Trophoblast cell (in vitro differentiated cells and primary cell): ENCODE results near the gene CCR6.
"Not testable (repeated sequence)": the region's sequence is repeated elsewhere in the genome, so short reads cannot be mapped to it uniquely, and the experiment has no call there.

Experiments
- DNase-seq, 2 donors: peaks; one replicate each; pipeline ENCODE4 v3.0.0-alpha.2; 2016
- H2AFZ ChIP-seq: 2 replicates; pipeline ENCODE4 v1.6.1; 2013; ENCODE audit warnings: low read length, moderate library complexity, mild to moderate bottlenecking; ENCODE audit not compliant: insufficient read depth, poor library complexity
- H2AK5ac ChIP-seq: 2 replicates; pipeline ENCODE4 v1.6.1; 2013; ENCODE audit warnings: mild to moderate bottlenecking, low read length
- H2BK120ac ChIP-seq: 2 replicates; pipeline ENCODE4 v1.6.1; 2013; ENCODE audit warnings: low read length, mild to moderate bottlenecking, moderate library complexity; ENCODE audit not compliant: insufficient read depth, poor library complexity
- H2BK12ac ChIP-seq: 2 replicates; pipeline ENCODE4 v1.6.1; 2013; ENCODE audit warnings: mild to moderate bottlenecking, low read length, moderate library complexity
- H2BK5ac ChIP-seq: 2 replicates; pipeline ENCODE4 v1.6.1; 2013; ENCODE audit warnings: low read length, low read depth, moderate library complexity, mild to moderate bottlenecking; ENCODE audit not compliant: poor library complexity
- H3K14ac ChIP-seq: 2 replicates; pipeline ENCODE4 v1.6.1; 2013; ENCODE audit warnings: mild to moderate bottlenecking, low read length
- H3K18ac ChIP-seq: 2 replicates; pipeline ENCODE4 v1.6.1; 2013; ENCODE audit warnings: mild to moderate bottlenecking, low read length
- H3K23ac ChIP-seq: 2 replicates; pipeline ENCODE4 v1.6.1; 2013; ENCODE audit warnings: low read length
- H3K27ac ChIP-seq: 2 replicates; pipeline ENCODE4 v1.5.1; 2013; ENCODE audit warnings: low read depth, mild to moderate bottlenecking, inconsistent platforms, low read length, moderate library complexity
- H3K27me3 ChIP-seq: 2 replicates; pipeline ENCODE4 v1.6.1; 2013; ENCODE audit warnings: inconsistent platforms, mild to moderate bottlenecking, low read length, moderate library complexity; ENCODE audit not compliant: insufficient read depth
- H3K36me3 ChIP-seq, 2 experiments: 1 replicate in 1 of 2; 2 replicates in 1 of 2; pipeline ENCODE4 v1.6.1; 2013; ENCODE audit warnings: low read length in 2 of 2, mild to moderate bottlenecking in 2 of 2, moderate library complexity in 1 of 2; ENCODE audit not compliant: insufficient read depth in 2 of 2, control insufficient read depth in 1 of 2
- H3K4ac ChIP-seq: 2 replicates; pipeline ENCODE4 v1.6.1; 2013; ENCODE audit warnings: low read depth, mild to moderate bottlenecking, low read length, moderate library complexity
- H3K4me1 ChIP-seq, 2 experiments: 1 replicate in 1 of 2; 2 replicates in 1 of 2; pipeline ENCODE4 v1.6.1; 2013; ENCODE audit warnings: low read length in 2 of 2, mild to moderate bottlenecking in 2 of 2, moderate library complexity in 1 of 2; ENCODE audit not compliant: insufficient read depth in 2 of 2, control insufficient read depth in 1 of 2
- H3K4me2 ChIP-seq: 2 replicates; pipeline ENCODE4 v1.6.1; 2013; ENCODE audit warnings: inconsistent platforms, mild to moderate bottlenecking, low read length, moderate library complexity
- H3K4me3 ChIP-seq: 2 replicates; pipeline ENCODE4 v1.5.1; 2013; ENCODE audit warnings: mild to moderate bottlenecking, low read depth, low read length, inconsistent platforms
- H3K79me1 ChIP-seq: one replicate; pipeline ENCODE4 v1.6.1; 2013; ENCODE audit warnings: low read length
- H3K79me2 ChIP-seq: 2 replicates; pipeline ENCODE4 v1.6.1; 2013; ENCODE audit warnings: low read length, mild to moderate bottlenecking; ENCODE audit not compliant: control insufficient read depth, insufficient read depth, poor library complexity
- H3K9ac ChIP-seq: 2 replicates; pipeline ENCODE4 v1.6.1; 2013; ENCODE audit warnings: mild to moderate bottlenecking, low read length
- H3K9me3 ChIP-seq: 2 replicates; pipeline ENCODE4 v1.6.1; 2013; ENCODE audit warnings: low read depth, mild to moderate bottlenecking, control low read depth, inconsistent platforms, low read length; ENCODE audit not compliant: insufficient read depth
- H4K12ac ChIP-seq: 2 replicates; pipeline ENCODE4 v1.6.1; 2013; ENCODE audit warnings: low read depth, mild to moderate bottlenecking, low read length, moderate library complexity
- H4K8ac ChIP-seq: 2 replicates; pipeline ENCODE4 v1.6.1; 2013; ENCODE audit warnings: low read depth, mild to moderate bottlenecking, low read length, moderate library complexity
- H4K91ac ChIP-seq: one replicate; pipeline ENCODE4 v1.6.1; 2013; ENCODE audit warnings: low read depth, mild to moderate bottlenecking, low read length, moderate library complexity
- WGBS: extraction: QIAGEN DNeasy Blood & Tissue Kit; methylation state at CpG from one replicate; pipeline ENCODE4 v1.1.7; 2013; ENCODE audit warnings: missing lambda C conversion rate; ENCODE audit not compliant: insufficient read length, insufficient coverage; ENCODE audit errors: extremely low coverage; 5-methylcytosine and 5-hydroxymethylcytosine counted together

Gene CCR6

GRCh38 chr6:167178896-167179655 is 56.2 kb downstream of the CCR6 start:
- H3K14ac ChIP-seq, H3K79me1 ChIP-seq, H3K9me3 ChIP-seq, H2BK12ac ChIP-seq, H3K36me3 ChIP-seq, H3K79me2 ChIP-seq, H2BK5ac ChIP-seq, H3K23ac ChIP-seq, H4K12ac ChIP-seq, H3K4me2 ChIP-seq, H2AFZ ChIP-seq, H3K27ac ChIP-seq, H3K4me1 ChIP-seq, H3K27me3 ChIP-seq, H3K9ac ChIP-seq, DNase-seq, H3K4me3 ChIP-seq, H2AK5ac ChIP-seq, H3K4ac ChIP-seq, H4K91ac ChIP-seq, H2BK120ac ChIP-seq, H4K8ac ChIP-seq, H3K18ac ChIP-seq: not testable (repeated sequence)
- whole genome bisulfite sequencing, result no CpG with 5 or more reads among the region's 31 CpGs

DNA sequence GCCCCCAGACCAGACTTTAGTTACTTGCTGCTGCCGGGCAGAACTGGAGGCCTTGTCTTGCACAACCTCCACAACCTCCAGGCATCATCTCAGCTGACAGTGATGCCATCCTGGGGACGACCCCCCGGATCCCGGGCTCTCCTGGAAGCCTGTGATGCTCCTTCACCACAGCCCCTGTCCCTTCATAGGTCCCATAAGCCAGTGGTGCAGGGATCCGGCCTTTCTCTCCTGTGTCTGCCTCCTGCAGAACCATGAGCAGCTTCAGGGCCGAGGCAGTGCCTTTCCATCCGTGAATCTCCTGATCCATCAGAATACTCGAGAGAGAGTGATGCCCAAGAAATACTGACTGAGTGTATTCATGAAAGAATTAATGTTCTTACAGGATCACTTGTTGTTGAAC is 57.2 kb downstream of the CCR6 start:
- H3K4me1 ChIP-seq, H3K4me3 ChIP-seq, H3K14ac ChIP-seq, H2AFZ ChIP-seq, H3K27ac ChIP-seq, H3K27me3 ChIP-seq, H3K9me3 ChIP-seq, H3K79me2 ChIP-seq, H3K4me2 ChIP-seq, H3K9ac ChIP-seq, H2BK120ac ChIP-seq, H2BK12ac ChIP-seq, H3K79me1 ChIP-seq, H4K91ac ChIP-seq, H3K18ac ChIP-seq, H4K12ac ChIP-seq, H2AK5ac ChIP-seq, H3K36me3 ChIP-seq, H3K23ac ChIP-seq, DNase-seq, H3K4ac ChIP-seq, H2BK5ac ChIP-seq, H4K8ac ChIP-seq: not testable (repeated sequence)
- WGBS, result no CpG with 5 or more reads among the region's 8 CpGs

DNA sequence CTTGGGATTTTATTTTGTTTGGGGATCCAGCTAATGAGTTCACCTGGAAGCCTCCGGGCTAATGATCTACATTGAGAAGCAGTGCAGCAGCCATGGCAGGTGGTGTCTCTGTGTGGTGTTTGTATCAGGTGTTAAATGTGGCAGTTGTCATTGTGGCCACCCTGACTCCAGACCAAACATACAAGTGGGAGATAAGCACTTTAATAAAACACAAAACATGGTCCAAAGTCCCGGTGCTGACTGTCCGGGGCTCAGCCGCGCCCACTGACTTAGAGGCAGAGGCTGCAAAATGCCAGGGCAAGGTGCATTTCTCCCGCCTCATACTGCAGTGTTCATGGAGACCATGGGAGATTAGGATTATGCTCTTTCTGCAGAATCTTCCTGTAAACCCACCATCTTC is 58.5 kb downstream of the CCR6 start:
- H3K27ac ChIP-seq, DNase-seq, H4K8ac ChIP-seq, H3K79me1 ChIP-seq, H2BK120ac ChIP-seq, H3K4me2 ChIP-seq, H2BK5ac ChIP-seq, H3K9me3 ChIP-seq, H3K36me3 ChIP-seq, H3K9ac ChIP-seq, H2AK5ac ChIP-seq, H3K18ac ChIP-seq, H4K12ac ChIP-seq, H3K79me2 ChIP-seq, H3K27me3 ChIP-seq, H3K4me3 ChIP-seq, H2BK12ac ChIP-seq, H2AFZ ChIP-seq, H4K91ac ChIP-seq, H3K14ac ChIP-seq, H3K23ac ChIP-seq, H3K4me1 ChIP-seq, H3K4ac ChIP-seq: not testable (repeated sequence)
- WGBS, result no CpG with 5 or more reads among the region's 6 CpGs

DNA sequence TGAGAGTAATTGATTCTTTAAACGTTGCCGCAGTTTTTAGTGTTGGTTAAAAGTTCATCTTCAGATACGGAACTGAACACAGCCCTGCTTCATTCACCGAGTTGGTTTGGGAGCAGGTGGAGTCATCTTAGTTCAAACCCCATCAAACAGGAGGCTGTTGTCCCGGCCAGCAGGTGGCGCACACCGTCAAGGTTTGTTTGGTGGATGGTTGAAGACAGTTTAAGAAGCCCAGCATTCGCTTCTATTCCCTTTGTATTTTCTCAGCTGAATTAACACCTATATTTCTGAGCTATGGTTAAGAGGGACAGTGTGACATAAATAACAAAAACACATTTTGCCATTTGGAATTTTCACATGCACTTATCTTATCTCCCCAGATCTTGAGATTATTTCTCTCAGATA is 60.0 kb downstream of the CCR6 start:
- not testable (repeated sequence) for H3K4me3 ChIP-seq, H3K27ac ChIP-seq, H2AFZ ChIP-seq, H4K12ac ChIP-seq, H2AK5ac ChIP-seq, H3K4me1 ChIP-seq, H4K91ac ChIP-seq, H3K79me1 ChIP-seq, H2BK120ac ChIP-seq, H2BK12ac ChIP-seq, H3K18ac ChIP-seq, H3K79me2 ChIP-seq, DNase-seq, H3K14ac ChIP-seq, H3K4me2 ChIP-seq, H2BK5ac ChIP-seq, H3K9me3 ChIP-seq, H4K8ac ChIP-seq, H3K27me3 ChIP-seq, H3K4ac ChIP-seq, H3K36me3 ChIP-seq, H3K23ac ChIP-seq, H3K9ac ChIP-seq
- WGBS, result no CpG with 5 or more reads among the region's 8 CpGs
